Measurements from ENCODE around the gene OSBPL10.

DNA sequence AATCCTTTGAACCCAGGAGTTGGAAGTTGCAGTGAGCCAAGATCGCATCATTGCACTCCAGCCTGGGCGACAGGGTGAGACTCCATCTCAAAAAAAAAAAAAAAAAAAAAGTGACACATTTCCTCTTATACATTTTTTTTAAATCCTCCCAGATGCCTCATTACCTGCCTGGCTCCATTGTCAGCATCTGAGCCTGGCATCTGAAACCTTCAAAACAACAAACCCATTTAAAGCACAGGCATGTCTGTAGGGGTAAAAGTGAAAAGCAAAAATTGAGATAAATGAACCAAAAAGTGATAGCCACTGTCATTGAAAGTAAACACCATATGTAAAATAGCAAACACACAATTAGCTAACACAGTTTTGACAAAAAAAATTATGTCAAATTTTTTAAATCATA lies 38.6 kb downstream of the OSBPL10 start:
- TF ChIP-seq ZC3H11A (IDR thresholded peaks at IDR 0.05) = no peak
- TF ChIP-seq REST (IDR thresholded peaks at IDR 0.05) = no peak
- no peak for TF ChIP-seq RCOR1 (IDR thresholded peaks at IDR 0.05; ENCODE audit: low read depth, low read length)
- TF ChIP-seq MAX (IDR thresholded peaks at IDR 0.05) = no peak
- no peak for TF ChIP-seq RFX5 (IDR thresholded peaks at IDR 0.05)
- TF ChIP-seq EP300 (IDR thresholded peaks at IDR 0.05) = no peak

All from A549 (cell line).